CD4-positive, alpha-beta T cell (primary cell): ENCODE measurements around the gene NDUFS6. TPM values are rescaled to one million over a fixed set of nuclear protein-coding genes. Genes with fewer than 3 reads are reported as not detected.

Experiments
- ATAC-seq: fragments of 200-7000 bp; cut with Tn5 transposase; one replicate; pipeline ENCODE4 v1.10.0; 2022; ENCODE audit warnings: mild to moderate bottlenecking; ENCODE audit not compliant: poor library complexity
- CTCF ChIA-PET: fragments of 350-600 bp; sonication (Branson Sonifier 250); formaldehyde crosslinking; loops from one replicate; lab custom pipeline; 2021; ENCODE audit warnings: antibody characterized with exemption, inconsistent platforms; lab: Charles Lee
- POLR2A ChIA-PET: fragments of 350-600 bp; sonication (Branson Sonifier 250); formaldehyde crosslinking; loops from one replicate; lab custom pipeline; 2021; ENCODE audit warnings: antibody characterized with exemption, inconsistent platforms; lab: Charles Lee
- DNase-seq, 14 experiments: peaks; one replicate each; pipeline ENCODE4 v3.0.0-alpha.2; 2013 to 2020; ENCODE audit warnings: mixed read lengths in 2 of 14
- H3K27ac ChIP-seq, 2 donors: one replicate each; pipeline versions ENCODE4 v1.5.1 to v1.7.0; 2013; ENCODE audit warnings: low read length in 2 of 2, low read depth in 1 of 2, mild to moderate bottlenecking in 1 of 2
- H3K27me3 ChIP-seq, 2 experiments: 1 replicate in 1 of 2; 2 replicates in 1 of 2; pipeline versions ENCODE4 v1.6.1 to v1.7.0; 2013; ENCODE audit warnings: low read length in 2 of 2, control low read depth in 1 of 2, mild to moderate bottlenecking in 1 of 2, moderate library complexity in 1 of 2; ENCODE audit not compliant: insufficient read depth in 2 of 2, control insufficient read depth in 1 of 2
- H3K36me3 ChIP-seq: one replicate; pipeline ENCODE4 v1.6.1; 2013; ENCODE audit warnings: low read length, control low read depth; ENCODE audit not compliant: insufficient read depth
- H3K4me1 ChIP-seq: one replicate; pipeline ENCODE4 v1.6.1; 2013; ENCODE audit warnings: low read length, control low read depth; ENCODE audit not compliant: insufficient read depth
- H3K4me3 ChIP-seq: one replicate; pipeline ENCODE4 v1.5.1; 2013; ENCODE audit warnings: mild to moderate bottlenecking, low read length, moderate library complexity
- H3K9me3 ChIP-seq, 2 experiments: 1 replicate in 1 of 2; 2 replicates in 1 of 2; pipeline versions ENCODE4 v1.6.1 to v1.7.0; 2013; ENCODE audit warnings: low read length in 2 of 2, mild to moderate bottlenecking in 2 of 2, control low read depth in 1 of 2, moderate library complexity in 1 of 2; ENCODE audit not compliant: control insufficient read depth in 1 of 2, insufficient read depth in 1 of 2
- H3K27ac Mint-ChIP-seq: one replicate; pipeline ENCODE4 v1.8.0; 2020; ENCODE audit warnings: mixed read lengths
- H3K27me3 Mint-ChIP-seq: one replicate; pipeline ENCODE4 v1.8.0; 2021; ENCODE audit warnings: mixed read lengths
- H3K36me3 Mint-ChIP-seq: one replicate; pipeline ENCODE4 v1.8.0; 2021; ENCODE audit warnings: low read depth, mixed read lengths
- H3K4me1 Mint-ChIP-seq: one replicate; pipeline ENCODE4 v1.8.0; 2021; ENCODE audit warnings: low read depth, mixed read lengths
- H3K4me3 Mint-ChIP-seq: one replicate; pipeline ENCODE4 v1.8.0; 2020; ENCODE audit warnings: mild to moderate bottlenecking, mixed read lengths
- H3K9me3 Mint-ChIP-seq: one replicate; pipeline ENCODE4 v1.8.0; 2020; ENCODE audit warnings: mixed read lengths
- intact Hi-C, 2 experiments: fragments of 100-400 bp; cut with DNase I in 1 of 2; cut with micrococcal nuclease in 1 of 2; formaldehyde crosslinking; loops; one replicate each; pipeline versions ENCODE4 v1.15.1 to v1.9.0; 2023 to 2025; cut with DNase I, micrococcal nuclease
- total RNA-seq, 174 experiments: library from RNA in 2 of 174; stranded (reverse) in 2 of 174; gene quantifications; one replicate each; pipeline ENCODE4 v1.2.3 and lab custom pipeline; 2021 to 2026
- TF ChIP-seq, protein P1 (sequence below): fragments of 200-600 bp; IDR thresholded peaks from one replicate; pipeline ENCODE4 v1.8.0; 2022; ENCODE audit warnings: antibody characterized with exemption, mild to moderate bottlenecking

NDUFS6 gene
- total RNA-seq, 2 experiments from 2014 or later = 13.1 to 17.5 TPM

GRCh38 chr5:1805736-1806135 is 4.5 kb downstream of the NDUFS6 start:
- POLR2A ChIA-PET = no interaction called here

GRCh38 chr5:1806199-1806598 is 5.0 kb downstream of the NDUFS6 start:
- H3K4me1 ChIP-seq = peaks cover 25% of the 10 kb centered on the region
- TF ChIP-seq, protein P1, sequence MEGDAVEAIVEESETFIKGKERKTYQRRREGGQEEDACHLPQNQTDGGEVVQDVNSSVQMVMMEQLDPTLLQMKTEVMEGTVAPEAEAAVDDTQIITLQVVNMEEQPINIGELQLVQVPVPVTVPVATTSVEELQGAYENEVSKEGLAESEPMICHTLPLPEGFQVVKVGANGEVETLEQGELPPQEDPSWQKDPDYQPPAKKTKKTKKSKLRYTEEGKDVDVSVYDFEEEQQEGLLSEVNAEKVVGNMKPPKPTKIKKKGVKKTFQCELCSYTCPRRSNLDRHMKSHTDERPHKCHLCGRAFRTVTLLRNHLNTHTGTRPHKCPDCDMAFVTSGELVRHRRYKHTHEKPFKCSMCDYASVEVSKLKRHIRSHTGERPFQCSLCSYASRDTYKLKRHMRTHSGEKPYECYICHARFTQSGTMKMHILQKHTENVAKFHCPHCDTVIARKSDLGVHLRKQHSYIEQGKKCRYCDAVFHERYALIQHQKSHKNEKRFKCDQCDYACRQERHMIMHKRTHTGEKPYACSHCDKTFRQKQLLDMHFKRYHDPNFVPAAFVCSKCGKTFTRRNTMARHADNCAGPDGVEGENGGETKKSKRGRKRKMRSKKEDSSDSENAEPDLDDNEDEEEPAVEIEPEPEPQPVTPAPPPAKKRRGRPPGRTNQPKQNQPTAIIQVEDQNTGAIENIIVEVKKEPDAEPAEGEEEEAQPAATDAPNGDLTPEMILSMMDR = no peak
- Mint-ChIP-seq H3K36me3 (peaks cover 94% of the 10 kb centered on the region), H3K27me3 (no peaks in the 10 kb centered on the region), H3K4me3 (no peak overlapping the region), H3K27ac (no peak overlapping the region), H3K9me3 (no peaks in the 10 kb centered on the region), H3K4me1 (peaks cover 38% of the 10 kb centered on the region)
- ChIA-PET POLR2A (no interaction called here), CTCF (no interaction called here)
- intact Hi-C loops = no loop called here
- H3K27me3 ChIP-seq = no peaks in the 10 kb centered on the region
- no peak for ATAC-seq
- H3K4me3 ChIP-seq = no peak overlapping the region
- H3K9me3 ChIP-seq = no peaks in the 10 kb centered on the region
- no peak for DNase-seq
- H3K36me3 ChIP-seq = peaks cover 86% of the 10 kb centered on the region
- no peak overlapping the region for H3K27ac ChIP-seq

More at GRCh38 chr5:1805736-1806135, 4.5 kb downstream of the NDUFS6 start:
- no peaks in the 10 kb centered on the region for H3K9me3 Mint-ChIP-seq
- H3K9me3 ChIP-seq = no peaks in the 10 kb centered on the region
- H3K4me3 Mint-ChIP-seq = no peak overlapping the region
- TF ChIP-seq, protein P1 = no peak
- intact Hi-C loops = no loop called here
- no peak overlapping the region for H3K27ac ChIP-seq
- H3K27ac Mint-ChIP-seq = no peak overlapping the region
- peaks cover 28% of the 10 kb centered on the region for H3K4me1 ChIP-seq
- DNase-seq = no peak
- H3K4me3 ChIP-seq = no peak overlapping the region
- no peaks in the 10 kb centered on the region for H3K27me3 ChIP-seq
- CTCF ChIA-PET = no interaction called here
- peaks cover 94% of the 10 kb centered on the region for H3K36me3 Mint-ChIP-seq
- peaks cover 84% of the 10 kb centered on the region for H3K36me3 ChIP-seq
- H3K4me1 Mint-ChIP-seq = peaks cover 42% of the 10 kb centered on the region
- no peak for ATAC-seq
- no peaks in the 10 kb centered on the region for H3K27me3 Mint-ChIP-seq

- no peaks in the 10 kb centered on the region for H3K27me3 ChIP-seq
- no peak for DNase-seq
- H3K4me1 Mint-ChIP-seq = peaks cover 36% of the 10 kb centered on the region
- POLR2A ChIA-PET = no interaction called here
- H3K36me3 ChIP-seq = peaks cover 93% of the 10 kb centered on the region
- intact Hi-C loops = no loop called here
- H3K36me3 Mint-ChIP-seq = peaks cover 97% of the 10 kb centered on the region
- TF ChIP-seq, protein P1 = no peak
- H3K4me3 Mint-ChIP-seq = no peak overlapping the region
- no peak overlapping the region for H3K27ac Mint-ChIP-seq
- peaks cover 18% of the 10 kb centered on the region for H3K4me1 ChIP-seq
- no peak for ATAC-seq
- H3K27me3 Mint-ChIP-seq = no peaks in the 10 kb centered on the region
- H3K9me3 ChIP-seq = no peaks in the 10 kb centered on the region
- CTCF ChIA-PET = no interaction called here
- no peak overlapping the region for H3K4me3 ChIP-seq
- no peak overlapping the region for H3K27ac ChIP-seq
- no peaks in the 10 kb centered on the region for H3K9me3 Mint-ChIP-seq
Observed at GRCh38 chr5:1806974-1807373, 5.8 kb downstream of the NDUFS6 start.
